Germinal center (tissue), 1 donor: ENCODE results near the gene KRTAP9-6.
"Not testable (repeated sequence)": the region's sequence is repeated elsewhere in the genome, so short reads cannot be mapped to it uniquely, and the experiment has no call there.

Experiments
- DNase-seq: peaks from one replicate; pipeline ENCODE4 v3.0.0; 2012; ENCODE audit warnings: mixed read lengths, low spot score

The KRTAP9-6 gene, protein sequence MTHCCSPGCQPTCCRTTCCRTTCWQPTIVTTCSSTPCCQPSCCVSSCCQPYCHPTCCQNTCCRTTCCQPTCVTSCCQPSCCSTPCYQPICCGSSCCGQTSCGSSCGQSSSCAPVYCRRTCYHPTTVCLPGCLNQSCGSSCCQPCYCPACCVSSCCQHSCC

DNA sequence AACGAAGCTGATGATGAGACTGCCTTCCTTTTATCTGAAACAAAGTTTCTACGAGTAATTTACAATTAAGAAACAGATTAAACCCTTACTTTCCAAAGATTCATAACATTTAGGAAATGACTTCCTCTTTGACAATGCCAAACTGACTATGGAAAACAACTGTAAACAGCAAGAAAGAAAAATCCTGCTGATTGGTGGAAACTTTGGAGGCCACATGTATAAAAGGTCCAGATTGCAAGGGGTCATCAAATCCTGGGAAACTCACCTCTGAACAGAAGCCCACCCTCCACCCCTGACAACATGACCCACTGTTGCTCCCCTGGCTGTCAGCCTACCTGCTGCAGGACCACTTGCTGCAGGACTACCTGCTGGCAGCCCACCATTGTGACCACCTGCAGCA lies at the start of gene KRTAP9-6:
KRTAP9-6 (plus strand) TSS at position 301 of the 400 bp plus-strand sequence; CDS start at position 301, 0 bp downstream.
- DNase-seq = no peak

DNA sequence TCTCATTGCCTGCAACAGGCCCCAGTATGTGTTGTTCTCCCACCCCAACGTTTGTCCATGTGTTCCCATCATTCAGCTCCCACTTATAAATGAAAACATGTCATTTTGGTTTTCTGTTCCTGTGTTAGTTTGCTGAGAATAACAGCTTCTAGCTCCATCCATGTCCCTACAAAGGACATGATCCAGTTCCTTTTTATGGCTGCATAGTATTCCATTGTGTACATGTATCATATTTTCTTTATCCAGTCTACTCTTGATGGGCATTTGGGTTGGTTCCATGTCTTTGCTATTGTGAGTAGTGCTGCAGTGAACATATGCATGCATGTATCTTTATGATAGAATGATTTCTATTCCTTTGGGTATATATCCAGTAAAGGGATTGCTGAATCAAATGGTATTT lies 49.5 kb upstream of the KRTAP9-6 start:
- no peak for DNase-seq

DNA sequence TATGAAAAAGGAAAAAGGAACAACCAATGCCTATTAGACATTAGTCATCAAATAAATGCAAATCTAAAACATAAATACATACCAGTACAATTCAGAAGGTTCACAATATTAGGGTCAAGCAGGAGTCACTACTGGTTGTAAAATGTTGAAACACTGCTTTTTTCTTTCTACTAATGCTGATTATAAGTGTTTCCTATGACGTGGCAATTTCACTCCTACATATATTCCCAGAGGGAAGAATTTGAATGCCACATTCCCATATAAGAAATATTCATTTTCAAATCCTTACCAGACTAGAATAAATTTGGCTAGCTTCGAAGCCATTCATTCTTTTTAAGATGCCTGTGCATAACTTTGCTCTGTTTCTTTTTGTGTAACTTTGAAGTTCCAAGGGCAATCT lies 41.4 kb upstream of the KRTAP9-6 start:
- no peak for DNase-seq

DNA sequence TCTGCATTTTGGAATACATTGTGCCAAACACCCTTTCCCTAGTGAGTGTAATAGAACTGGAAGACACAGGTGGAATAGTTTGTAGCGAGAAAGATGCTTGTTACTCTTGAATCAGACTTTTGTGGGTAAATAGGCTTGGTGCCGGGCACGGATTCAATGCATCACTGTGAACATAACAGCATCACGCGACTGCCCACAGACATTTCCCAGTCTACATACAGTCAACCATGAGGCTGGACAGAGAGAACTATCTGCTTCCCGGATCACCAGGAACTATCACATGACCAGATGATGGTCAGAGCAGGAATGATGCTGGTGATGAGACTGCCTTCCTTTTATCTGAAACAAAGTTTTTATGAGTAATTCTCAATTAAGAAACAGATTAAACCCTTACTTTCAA lies 39.1 kb upstream of the KRTAP9-6 start:
- DNase-seq = no peak

DNA sequence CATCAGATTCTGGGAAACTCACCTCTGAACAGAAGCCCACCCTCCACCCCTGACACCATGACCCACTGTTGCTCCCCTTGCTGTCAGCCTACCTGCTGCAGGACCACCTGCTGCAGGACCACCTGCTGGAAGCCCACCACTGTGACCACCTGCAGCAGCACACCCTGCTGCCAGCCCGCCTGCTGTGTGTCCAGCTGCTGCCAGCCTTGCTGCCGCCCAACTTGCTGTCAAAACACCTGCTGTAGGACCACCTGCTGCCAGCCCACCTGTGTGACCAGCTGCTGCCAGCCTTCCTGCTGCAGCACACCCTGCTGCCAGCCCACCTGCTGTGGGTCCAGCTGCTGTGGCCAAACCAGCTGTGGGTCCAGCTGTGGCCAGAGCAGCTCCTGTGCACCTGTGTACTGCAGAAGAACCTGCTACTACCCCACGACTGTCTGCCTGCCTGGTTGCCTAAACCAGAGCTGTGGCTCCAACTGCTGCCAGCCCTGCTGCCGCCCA lies 38.5 kb upstream of the KRTAP9-6 start, which contains the start of gene KRTAP9-2:
KRTAP9-2 (plus strand) TSS at position 51 of the 498 bp plus-strand sequence; CDS start at position 58, 7 bp downstream.
- not testable (repeated sequence) for DNase-seq

DNA sequence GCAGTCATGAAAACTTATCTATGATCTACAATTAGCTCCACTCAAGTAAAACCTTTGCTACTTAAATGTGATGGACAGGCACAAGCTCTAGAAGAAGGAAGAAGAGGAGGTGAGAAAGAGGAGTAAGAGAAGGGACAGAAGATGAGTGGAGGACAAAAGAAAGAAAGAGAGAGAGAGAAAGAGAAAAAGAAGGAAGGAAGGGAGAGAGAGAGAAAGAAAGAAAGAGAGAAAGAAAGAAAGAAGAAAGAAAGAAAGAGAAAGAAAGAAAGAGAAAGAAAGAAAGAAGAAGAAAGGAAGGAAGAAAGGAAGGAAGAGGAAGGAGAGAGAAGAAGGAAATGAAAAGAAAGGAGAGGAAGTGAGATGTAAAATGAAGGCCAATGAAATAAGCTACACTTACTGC lies 35.1 kb upstream of the KRTAP9-6 start:
- no peak for DNase-seq

DNA sequence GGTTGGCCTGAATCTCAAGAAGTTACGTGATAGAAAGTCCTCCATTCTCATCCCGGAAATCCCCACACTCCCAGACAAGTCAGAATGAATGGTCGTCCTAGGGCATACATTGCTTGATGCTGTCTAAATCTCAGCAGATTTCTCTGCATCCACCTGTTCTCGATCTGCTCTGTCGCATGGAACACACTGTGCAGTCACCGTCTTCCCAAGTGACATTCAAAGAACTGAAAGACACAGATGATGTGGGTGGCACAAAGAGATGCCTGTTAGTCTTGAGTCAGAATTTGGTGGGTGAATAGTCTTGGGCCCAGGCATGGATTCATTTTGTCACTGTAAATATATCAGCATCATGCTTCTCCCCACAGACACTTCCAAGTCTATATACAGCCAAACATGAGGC lies 33.4 kb upstream of the KRTAP9-6 start:
- no peak for DNase-seq

DNA sequence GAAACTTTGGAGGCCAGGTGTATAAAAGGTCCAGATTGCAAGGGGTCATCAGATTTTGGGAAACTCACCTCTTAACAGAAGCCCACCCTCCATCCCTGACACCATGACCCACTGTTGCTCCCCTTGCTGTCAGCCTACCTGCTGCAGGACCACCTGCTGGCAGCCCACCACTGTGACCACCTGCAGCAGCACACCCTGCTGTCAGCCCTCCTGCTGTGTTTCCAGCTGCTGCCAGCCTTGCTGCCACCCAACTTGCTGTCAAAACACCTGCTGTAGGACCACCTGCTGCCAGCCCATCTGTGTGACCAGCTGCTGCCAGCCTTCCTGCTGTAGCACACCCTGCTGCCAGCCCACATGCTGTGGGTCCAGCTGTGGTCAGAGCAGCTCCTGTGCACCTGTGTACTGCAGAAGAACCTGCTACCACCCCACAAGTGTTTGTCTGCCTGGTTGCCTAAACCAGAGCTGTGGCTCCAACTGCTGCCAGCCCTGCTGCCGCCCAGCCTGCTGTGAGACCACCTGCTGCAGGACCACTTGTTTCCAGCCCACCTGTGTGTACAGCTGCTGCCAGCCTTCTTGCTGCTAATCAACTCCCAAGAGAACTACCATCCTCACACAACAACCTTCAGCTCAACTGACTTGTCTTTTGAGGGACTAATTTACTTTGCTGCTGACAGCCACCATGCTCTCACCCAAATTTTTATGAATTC lies 32.6 kb upstream of the KRTAP9-6 start, which contains the start of gene KRTAP9-3:
KRTAP9-3 (plus strand) TSS at position 51 of the 707 bp plus-strand sequence; CDS start at position 104, 53 bp downstream.
- not testable (repeated sequence) for DNase-seq

DNA sequence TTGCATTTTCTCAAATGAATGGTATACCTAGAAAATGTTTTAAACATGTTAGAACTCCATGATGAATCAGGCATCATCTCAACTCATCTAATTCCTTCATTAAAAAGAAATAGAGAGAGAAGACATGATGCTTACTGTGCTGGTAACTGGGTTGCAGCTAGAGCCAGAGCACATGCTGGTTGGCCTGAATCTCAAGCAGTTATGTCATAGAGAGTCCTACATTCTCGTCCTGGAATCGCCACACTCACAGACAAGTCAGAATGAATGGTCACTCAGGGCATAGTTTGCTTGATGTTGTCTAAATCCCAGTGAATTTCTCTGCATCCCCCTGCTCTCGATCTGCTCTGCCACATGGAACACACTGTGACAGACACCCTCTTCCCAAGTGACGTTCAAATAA lies 28.1 kb upstream of the KRTAP9-6 start:
- DNase-seq = not testable (repeated sequence)

DNA sequence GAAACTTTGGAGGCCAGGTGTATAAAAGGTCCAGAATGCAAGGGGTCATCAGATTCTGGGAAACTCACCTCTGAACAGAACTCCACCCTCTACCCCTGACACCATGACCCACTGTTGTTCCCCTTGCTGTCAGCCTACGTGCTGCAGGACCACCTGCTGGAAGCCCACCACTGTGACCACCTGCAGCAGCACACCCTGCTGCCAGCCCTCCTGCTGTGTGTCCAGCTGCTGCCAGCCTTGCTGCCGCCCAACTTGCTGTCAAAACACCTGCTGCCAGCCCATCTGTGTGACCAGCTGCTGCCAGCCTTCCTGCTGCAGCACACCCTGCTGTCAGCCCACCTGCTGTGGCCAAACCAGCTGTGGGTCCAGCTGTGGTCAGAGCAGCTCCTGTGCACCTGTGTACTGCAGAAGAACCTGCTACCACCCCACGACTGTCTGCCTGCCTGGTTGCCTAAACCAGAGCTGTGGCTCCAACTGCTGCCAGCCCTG lies 27.2 kb upstream of the KRTAP9-6 start, which contains the start of gene KRTAP9-8:
KRTAP9-8 (plus strand) TSS at position 51 of the 489 bp plus-strand sequence; CDS start at position 104, 53 bp downstream.
- DNase-seq = not testable (repeated sequence)

DNA sequence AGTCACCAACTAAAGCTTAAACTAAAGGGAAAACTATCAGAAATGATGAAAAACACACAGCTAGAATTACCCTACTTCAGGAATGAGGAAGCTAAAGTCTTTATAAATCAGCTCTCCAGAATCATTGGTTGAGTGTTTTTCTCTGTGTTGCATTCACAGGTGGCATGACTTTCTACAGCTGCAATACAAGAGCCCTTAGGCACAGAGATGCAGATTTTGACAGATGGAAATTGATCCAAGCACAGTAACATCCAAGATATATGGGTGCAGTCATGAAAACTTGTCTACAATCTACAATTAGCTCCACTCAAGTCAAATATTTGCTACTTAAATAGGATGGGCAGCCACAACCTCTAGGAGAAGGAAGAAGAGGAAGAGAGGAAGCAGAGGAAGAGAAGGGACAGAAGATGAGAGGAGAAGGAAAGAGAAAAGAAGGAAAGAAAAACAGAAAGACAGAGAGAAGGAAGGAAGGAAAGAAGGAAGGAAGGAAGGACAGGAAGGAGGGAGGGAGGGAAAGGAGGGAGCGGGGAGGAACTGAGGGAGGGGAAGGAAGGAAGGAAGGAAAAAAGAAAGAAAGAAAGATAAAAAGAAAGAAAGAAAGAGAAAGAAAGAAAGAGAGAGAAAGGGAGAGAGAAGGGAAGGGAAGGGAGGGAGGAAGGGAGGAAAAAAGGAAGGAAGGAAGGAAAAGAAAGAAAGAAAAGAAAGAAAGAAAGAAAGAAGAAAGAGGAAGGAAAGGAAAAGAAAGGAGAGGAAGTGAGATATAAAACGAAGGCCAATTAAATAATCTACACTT lies 18.0 kb upstream of the KRTAP9-6 start:
- DNase-seq = not testable (repeated sequence)

DNA sequence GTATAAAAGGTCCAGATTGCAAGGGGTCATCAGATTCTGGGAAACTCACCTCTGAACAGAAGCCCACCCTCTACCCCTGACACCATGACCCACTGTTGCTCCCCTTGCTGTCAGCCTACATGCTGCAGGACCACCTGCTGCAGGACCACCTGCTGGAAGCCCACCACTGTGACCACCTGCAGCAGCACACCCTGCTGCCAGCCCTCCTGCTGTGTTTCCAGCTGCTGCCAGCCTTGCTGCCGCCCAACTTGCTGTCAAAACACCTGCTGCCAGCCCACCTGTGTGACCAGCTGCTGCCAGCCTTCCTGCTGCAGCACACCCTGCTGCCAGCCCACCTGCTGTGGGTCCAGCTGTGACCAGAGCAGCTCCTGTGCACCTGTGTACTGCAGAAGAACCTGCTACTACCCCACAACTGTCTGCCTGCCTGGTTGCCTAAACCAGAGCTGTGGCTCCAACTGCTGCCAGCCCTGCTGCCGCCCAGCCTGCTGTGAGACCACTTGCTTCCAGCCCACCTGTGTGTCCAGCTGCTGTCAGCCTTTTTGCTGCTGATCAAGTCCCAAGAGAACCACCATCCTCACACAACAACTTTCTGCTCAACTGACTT lies 15.4 kb upstream of the KRTAP9-6 start, which contains the start of gene KRTAP9-4:
KRTAP9-4 (plus strand) TSS at position 51 of the 604 bp plus-strand sequence; CDS start at position 85, 34 bp downstream.
- DNase-seq = not testable (repeated sequence)

DNA sequence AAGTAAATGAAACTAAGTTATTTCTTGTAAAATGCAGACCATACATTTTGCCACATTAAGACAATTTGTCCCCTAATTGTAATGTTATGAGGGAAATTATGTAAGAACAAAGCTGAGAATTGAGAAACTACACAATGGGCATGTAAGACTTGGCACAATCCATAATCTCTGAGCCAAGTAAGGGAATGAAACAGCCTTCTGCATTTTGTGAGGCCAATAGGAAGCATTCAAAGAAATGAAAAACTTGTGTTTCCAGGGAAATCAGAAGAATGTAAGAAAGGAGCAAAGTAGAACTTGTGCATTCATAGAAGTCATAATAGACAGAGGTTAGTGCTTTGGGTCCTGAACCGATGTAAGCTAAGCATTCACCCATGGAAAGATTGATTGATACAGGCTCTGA lies 13.9 kb upstream of the KRTAP9-6 start:
- no peak for DNase-seq

DNA sequence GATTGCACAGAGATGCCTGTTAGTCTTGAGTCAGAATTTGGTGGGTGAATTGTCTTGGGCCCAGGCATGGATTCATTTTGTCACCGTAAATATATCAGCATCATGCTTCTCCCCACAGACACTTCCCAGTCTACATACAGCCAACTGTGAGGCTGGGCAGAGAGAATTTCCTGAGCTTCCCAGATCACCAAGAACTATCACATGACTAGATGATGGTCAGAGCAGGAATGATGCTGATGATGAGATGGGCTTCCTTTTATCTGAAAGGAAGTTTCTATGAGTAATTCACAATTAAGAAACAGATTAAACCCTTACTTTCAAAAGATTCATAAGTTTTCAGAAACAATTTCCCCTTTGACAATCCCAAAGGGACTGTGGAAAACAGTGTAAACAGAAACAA lies 10.3 kb upstream of the KRTAP9-6 start:
- DNase-seq = no peak

DNA sequence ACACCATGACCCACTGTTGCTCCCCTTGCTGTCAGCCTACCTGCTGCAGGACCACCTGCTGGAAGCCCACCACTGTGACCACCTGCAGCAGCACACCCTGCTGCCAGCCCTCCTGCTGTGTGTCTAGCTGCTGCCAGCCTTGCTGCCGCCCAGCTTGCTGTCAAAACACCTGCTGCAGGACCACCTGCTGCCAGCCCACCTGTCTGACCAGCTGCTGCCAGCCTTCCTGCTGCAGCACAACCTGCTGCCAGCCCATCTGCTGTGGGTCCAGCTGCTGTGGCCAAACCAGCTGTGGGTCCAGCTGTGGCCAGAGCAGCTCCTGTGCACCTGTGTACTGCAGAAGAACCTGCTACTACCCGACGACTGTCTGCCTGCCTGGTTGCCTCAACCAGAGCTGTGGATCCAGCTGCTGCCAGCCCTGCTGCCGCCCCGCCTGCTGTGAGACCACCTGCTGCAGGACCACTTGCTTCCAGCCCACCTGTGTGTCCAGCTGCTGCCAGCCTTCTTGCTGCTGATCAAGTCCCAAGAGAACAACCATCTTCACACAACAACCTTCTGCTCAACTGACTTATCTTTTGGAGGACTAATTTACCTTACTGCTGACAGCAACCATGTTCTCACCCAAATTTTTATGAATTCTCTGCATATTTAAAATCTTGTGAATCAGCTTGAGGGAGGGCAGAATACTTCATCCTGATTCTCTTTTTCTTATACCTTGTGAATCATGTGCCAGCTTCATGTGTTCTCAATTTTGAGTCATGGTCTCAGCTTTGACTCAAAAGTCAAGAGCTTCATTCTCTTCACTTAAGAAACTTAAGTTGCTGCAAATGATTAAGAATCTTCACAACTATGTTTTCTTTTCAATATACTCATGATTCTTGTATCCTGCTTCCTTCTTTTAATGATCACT lies 9.5 kb upstream of the KRTAP9-6 start, which contains the start of gene KRTAP9-9:
KRTAP9-9 (plus strand) TSS at position 4 of the 910 bp plus-strand sequence.
- DNase-seq = not testable (repeated sequence)

DNA sequence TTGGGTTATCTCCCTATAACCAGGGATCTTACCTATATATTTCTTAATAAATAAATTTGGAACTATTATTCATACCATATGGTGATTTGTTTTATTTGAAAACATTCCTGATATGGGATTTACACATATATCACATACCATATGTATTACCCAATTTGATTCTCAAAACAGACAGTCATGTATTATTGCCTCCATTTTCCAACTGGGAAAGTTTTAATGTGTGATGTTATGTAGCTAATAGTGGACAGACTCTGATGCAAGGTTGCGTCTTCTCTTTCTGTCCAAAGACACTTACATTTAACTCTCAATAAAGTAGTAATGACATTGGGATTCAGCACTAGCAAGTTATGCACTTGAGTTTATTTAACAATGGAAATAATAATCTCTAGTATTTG lies 8.9 kb upstream of the KRTAP9-6 start:
- no peak for DNase-seq

DNA sequence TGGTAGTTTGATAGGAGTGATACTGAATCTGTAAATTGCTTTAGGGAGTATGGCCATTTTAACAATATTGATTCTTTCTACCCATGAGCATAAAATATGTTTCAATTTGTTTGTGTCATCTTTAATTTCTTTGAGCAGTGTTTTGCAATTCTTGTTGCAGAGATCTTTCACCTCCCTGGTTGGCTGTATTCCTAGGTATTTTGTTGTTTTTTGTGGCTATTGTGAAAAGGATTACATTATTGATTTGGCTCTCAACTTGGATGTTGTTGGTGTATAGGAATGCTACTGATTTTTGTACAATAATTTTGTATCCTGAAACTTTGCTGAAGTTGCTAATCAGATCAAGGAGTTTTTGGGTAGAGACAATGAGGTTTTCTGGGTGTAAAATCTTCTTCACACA lies 6.8 kb upstream of the KRTAP9-6 start:
- no peak for DNase-seq

DNA sequence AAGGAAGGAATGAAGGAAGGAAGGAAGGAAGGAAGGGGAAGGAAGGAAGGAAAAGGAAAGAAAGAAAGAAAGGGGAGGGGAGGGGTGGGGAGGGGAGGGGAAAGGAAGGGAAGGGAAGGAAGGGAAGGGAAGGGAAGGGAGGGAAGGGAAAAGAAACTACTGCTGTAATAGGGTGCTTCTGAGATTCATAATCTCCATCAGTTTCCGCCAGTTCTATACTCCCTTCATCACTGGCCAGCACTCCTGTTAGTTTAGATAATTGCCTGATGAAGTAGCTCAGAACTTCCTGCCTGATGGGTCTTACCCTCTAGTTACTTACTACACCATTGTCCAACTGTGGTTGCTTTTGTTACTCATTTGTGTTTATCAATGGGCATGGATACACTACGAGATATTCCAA lies 2.0 kb upstream of the KRTAP9-6 start:
- no peak for DNase-seq

DNA sequence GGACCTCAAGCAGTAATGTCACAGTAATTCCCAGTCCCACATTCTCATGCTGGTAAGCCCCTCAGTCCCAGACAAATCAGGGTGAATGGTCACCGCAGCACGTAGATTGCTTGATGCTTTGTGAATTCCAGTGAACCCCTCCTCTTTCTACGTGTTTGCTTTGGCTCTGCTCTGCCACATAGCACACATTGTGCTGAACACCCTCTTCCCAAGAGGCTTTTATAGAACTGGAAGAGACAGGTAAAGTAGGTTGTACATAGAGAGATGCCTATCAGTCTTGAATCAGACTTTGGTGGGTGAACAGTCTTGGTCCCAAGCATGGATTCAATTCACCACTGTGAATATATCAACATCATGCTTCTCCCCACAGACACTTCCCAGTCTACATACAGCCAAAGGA lies 579 bp upstream of the KRTAP9-6 start:
- DNase-seq = no peak

DNA sequence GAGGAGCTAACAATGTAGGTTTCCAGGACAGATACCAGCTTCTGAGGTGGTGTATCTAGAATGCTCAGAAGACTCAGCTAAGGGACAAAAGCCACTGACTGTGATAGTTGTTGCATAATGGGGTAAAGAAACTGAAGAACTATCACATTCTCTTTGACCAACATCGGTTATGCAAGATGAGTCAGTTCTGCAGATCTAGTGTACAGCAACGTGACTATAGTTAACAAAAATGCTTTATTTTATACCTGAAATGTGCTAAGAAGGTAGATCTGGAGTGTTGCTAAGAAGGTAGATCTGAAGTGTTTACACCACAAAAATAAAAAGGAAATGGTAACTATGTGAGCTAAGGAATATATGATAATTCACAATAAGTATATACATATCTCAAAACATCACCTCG lies 2.5 kb downstream of the KRTAP9-6 start:
- no peak for DNase-seq
